A673 (cell line): ENCODE results near the gene EHHADH.

ENCODE experiments used
- EZH2 ChIP-seq: fragments of 200-600 bp; sonication (generic); IDR thresholded peaks from 2 replicates; pipeline ENCODE4 v1.6.1; 2017; ENCODE audit warnings: borderline replicate concordance, low read depth, mild to moderate bottlenecking, mixed read lengths, antibody characterized with exemption, low read length; ENCODE audit not compliant: poor library complexity, severe bottlenecking
- TF ChIP-seq, protein P1 (sequence below): fragments of 300-800, 200-600 bp; sonication (generic); conservative IDR thresholded peaks from 2 replicates; pipeline ENCODE4 v1.5.1; 2017; ENCODE audit warnings: low read depth, mild to moderate bottlenecking, antibody characterized with exemption, low read length, moderate library complexity, mixed read lengths

GRCh38 chr3:185145511-185145910 is 108.3 kb downstream of the EHHADH start:
- no peak for TF ChIP-seq EZH2
- TF ChIP-seq, protein P1, sequence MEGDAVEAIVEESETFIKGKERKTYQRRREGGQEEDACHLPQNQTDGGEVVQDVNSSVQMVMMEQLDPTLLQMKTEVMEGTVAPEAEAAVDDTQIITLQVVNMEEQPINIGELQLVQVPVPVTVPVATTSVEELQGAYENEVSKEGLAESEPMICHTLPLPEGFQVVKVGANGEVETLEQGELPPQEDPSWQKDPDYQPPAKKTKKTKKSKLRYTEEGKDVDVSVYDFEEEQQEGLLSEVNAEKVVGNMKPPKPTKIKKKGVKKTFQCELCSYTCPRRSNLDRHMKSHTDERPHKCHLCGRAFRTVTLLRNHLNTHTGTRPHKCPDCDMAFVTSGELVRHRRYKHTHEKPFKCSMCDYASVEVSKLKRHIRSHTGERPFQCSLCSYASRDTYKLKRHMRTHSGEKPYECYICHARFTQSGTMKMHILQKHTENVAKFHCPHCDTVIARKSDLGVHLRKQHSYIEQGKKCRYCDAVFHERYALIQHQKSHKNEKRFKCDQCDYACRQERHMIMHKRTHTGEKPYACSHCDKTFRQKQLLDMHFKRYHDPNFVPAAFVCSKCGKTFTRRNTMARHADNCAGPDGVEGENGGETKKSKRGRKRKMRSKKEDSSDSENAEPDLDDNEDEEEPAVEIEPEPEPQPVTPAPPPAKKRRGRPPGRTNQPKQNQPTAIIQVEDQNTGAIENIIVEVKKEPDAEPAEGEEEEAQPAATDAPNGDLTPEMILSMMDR, result no peak
